Cerebellar cortex (tissue), 1 donor: ENCODE measurements around the gene PELI1.

ENCODE experiments used
- DNase-seq: peaks from one replicate; pipeline ENCODE4 v3.0.0-alpha.2; 2015; ENCODE audit warnings: low spot score

Gene PELI1, protein sequence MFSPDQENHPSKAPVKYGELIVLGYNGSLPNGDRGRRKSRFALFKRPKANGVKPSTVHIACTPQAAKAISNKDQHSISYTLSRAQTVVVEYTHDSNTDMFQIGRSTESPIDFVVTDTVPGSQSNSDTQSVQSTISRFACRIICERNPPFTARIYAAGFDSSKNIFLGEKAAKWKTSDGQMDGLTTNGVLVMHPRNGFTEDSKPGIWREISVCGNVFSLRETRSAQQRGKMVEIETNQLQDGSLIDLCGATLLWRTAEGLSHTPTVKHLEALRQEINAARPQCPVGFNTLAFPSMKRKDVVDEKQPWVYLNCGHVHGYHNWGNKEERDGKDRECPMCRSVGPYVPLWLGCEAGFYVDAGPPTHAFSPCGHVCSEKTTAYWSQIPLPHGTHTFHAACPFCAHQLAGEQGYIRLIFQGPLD

DNA sequence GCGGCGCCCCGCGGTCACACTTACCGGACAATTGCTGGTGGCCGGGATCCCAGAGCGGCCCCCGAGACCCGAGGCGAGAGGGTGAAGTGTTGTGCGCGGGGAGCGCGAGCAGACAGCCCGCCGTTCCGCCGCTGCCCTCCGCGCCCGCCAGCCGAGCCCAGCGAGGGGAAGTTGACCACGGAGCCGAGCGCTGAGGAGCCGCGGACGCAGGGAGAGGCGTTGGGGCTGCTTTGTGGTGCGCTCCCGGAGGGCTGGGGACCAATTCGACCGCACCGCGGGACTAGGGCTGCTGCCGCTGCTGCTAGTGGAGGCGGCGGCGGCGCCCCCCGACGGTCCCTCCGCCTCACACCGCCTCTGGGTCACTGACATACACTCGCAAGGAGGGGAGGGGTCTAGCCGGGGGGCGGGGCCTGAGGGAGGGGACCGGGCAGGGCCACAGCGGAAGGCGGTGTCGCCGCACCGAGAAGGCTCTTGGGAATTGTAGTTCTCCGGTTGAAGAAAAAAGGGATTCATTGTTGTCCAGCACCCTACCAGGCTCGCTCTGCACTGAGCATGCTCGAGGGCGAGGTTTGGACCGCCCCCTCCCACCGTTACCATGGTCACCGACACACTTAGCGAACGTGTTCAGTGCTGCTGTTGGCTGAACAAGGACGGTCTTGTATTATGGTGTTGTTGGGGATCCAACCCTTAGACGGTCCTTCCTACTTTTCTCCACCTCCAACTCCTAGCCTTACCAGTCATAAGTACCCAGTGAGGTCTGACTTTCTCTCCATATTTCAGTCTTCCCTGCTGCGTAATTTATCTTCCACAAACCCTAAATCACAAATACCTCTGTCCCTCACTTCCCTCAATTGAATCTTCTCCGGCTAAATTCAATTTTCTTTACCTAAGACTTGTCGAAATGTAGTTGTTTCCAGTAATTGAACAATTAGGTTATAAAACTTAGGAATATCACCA is at the start of gene PELI1:
PELI1 (minus strand) TSS at position 364 of the 957 bp plus-strand sequence. CDS start 36,110 bp downstream, outside the sequence.
- DNase-seq = peak; percentile 98

DNA sequence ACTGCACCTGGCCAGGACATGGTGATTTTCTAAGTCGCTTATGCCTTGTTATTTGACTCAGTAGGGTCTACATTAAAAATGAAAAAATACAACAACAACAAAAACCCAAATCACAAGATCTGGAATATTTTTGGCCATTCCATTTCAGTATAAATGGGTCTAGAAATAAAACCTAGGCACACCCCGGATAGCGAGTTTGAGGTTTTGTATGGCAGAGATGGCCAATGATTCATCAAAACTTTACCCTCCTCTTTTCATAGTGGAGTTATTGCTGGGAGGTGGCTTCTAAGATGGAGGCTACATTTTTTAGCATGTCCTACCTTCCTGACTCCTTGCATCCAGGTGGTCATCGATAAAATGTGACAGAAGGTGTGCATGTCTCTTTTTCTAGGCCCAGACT is 49.3 kb upstream of the PELI1 start:
- no peak for DNase-seq

DNA sequence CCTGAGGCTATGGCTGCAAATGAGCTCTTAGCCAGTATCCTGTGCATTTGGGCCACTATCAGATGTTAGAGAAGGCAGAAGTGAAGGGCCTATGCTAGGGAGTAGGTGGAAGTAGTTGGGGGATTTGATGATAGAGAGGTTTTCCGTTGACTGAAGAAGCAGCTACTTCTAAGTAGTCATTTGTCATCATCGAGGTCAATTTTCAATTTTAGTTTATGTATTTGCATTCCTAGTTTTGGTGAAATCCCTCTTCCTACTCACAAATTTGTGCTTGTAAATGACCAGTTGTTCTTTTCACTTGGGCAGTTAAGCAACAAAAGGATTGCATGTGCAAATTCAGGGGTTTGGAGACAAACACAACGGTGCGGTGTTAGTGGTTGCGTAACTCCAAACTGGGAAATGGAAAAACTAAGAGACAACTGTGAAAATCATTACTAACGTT is 48.5 kb upstream of the PELI1 start:
- no peak for DNase-seq

DNA sequence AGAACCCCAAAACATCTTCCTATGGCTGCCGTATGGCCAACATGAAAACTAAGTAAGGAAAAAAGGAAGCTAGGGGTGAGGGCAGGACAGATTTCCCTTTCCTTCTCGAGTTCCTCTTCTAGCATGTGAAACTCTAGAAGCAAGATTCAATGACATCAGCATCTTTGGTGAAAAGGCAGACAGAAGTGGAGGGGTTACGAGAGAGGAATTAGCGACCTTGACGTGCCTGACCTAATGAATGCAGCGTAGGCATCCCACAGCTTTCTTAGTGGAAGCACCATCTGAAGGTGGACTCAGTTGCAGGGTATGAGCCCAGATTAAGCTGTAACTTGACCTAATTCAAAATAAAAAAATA is 47.9 kb upstream of the PELI1 start:
- no peak for DNase-seq

DNA sequence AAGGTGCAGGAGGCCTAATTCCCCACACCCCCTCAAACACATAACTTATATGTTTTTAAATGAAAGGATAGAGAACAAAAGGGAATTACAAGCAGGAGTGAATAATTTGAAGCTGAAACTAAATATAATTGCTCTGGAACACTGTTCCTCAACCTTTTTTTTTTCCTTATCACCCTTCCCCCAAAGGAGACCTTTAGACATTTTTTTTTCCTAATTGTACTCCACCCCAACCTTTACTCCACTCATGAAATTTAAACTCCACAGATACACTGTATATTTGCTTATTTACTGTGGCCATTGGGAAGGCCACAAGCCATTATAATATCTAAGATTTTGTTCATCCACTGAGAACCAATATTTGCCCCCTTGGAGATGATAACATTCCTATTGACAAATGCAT is 45.4 kb upstream of the PELI1 start:
- DNase-seq = no peak

DNA sequence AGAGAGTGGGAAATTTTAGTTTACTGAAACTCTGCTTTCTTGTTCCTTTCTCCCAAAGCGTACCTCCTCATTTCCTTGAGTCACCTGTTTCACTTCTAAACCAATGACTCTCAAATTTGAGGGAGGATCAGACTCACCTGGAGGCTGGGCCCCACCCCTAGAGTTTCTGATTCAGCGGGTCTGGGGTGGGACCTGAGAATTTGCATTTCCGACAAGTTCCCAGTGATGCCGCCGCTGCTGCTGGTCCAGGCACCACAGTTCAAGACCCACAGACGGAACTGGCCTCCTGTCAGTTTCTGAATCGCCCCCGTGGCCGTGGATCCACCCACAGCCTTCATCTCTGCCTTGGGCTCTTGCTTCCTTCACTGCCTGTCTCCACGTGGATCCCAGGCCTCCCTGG is 44.9 kb upstream of the PELI1 start:
- no peak for DNase-seq

DNA sequence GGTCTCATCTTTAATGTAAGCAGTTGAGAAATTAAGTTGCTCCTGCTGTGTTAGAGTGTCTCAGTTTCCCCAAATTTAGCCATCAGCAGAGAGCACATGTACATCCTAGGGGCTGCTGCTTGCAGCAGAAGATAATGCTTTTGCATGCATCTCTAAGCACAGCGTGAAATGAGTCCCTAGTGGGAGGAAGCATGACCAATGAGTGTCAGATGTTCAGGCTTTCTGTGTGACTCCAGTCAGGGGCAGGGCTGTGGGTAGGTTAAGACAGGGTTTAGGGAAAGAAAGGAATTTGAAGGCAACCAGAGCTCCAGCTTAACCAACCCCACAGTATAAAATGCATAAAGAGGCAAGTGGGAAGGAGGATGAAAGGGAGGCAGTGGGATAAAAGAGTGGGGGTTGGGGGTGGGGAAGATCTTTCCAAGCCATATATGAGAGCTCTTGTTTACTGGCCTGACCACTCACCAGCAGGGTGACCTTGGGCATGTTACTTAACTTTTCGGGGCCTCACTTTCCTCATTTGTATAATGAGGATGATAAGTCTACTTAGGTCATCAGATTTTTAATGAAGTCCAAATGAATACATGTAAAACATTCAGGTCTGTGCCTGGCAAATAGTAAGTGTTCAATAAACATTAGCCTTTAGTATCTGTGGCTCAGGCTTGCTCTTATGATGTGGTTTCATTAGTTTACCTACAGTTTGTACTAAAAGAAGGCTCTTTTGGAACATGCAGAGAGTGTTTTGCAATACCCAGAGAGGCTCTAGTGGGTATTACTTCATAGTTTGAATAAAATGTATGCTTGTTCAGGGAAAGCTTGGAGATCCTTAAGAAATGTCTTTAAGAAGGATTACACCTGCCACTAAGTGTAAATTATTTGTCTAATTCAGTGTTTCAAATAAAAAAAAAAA is 42.7 kb upstream of the PELI1 start:
- no peak for DNase-seq

DNA sequence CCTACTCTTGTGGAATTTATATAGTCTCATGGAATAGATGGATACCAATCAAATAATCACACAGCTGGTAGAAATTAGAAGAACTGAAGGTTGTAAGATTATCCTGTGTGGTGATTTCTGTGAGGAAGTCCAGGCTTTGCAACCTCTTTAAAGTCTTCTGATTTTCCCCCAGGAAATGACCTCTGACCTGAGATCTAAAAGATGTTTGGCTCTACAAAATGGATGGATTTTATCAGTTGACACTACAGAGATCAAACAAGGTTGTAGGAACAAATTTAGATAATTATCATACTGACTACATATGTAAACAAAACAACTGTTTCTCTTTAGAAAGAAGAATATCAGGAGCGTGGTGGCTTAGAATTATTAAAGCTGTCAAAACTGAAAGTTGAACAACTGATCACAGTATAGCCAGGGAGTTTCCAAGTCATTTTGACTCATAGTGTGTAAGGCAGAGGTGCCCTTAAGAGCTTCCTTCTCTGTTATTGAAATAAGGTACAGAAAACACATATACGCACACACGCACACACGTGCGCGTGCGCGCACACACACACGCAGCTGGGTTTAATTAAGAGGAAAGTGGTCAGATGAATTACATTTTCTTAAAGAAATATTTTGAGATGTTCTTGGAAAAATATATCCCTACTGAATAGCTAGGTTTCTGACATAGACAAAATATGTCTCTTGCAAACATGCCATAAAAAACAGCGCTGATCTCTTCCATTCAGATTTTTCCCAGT is 35.5 kb upstream of the PELI1 start:
- DNase-seq = no peak

DNA sequence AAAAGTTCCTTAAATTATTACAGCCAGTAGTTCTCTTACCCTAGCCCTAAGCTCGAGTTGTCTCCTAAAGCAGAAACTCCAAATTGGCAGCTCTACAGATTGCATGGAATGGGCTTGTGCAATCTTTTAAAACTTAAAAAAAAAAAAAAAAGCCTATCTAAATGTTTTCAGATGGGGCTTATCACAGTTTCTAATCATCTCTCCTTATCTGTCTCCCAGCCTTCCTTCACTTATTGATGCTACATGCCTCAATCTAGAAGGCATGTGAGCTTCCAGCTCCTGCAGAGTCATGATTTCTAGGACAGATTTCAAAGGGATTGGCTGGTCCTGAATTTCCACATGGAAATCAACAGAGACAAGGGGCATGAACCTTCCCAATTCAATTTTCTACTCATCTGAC is 33.1 kb upstream of the PELI1 start:
- no peak for DNase-seq

DNA sequence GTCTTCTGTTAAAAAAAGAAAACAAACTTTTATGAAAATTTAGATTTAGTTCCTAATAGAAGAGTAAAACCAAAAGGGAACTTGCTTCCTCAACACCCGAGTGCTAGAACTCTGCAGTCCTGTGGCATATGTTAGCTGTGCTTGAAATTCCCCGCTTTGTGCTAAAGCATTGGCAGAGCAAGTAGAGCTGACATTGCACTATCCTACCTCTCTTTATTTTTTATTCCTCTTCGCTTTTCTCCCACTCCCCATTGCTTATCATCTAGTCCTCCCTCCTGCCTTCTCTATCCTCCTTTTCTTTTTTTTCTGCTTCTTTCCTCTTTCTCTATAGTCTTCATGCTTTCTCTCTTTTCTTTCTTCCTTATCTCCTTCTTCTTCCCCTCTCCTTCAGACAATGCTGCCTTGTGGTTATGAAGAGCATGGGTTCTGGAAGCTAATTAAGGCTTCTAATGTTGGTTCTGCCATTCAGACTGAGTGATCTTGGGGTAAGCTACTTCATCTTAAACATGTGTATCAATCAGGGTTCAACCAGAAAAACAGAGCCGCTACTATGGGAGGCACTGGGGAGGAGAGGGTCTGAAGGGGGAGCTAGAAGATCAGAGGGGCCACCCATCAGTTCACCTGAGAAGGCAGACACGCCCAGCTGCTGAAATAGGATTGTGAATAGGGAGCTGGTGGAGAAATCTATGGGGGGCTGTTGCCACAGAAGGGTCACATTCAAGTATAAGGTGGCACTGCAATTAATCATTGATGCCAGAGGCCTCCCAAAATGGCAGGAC is 31.4 kb upstream of the PELI1 start:
- DNase-seq = no peak

DNA sequence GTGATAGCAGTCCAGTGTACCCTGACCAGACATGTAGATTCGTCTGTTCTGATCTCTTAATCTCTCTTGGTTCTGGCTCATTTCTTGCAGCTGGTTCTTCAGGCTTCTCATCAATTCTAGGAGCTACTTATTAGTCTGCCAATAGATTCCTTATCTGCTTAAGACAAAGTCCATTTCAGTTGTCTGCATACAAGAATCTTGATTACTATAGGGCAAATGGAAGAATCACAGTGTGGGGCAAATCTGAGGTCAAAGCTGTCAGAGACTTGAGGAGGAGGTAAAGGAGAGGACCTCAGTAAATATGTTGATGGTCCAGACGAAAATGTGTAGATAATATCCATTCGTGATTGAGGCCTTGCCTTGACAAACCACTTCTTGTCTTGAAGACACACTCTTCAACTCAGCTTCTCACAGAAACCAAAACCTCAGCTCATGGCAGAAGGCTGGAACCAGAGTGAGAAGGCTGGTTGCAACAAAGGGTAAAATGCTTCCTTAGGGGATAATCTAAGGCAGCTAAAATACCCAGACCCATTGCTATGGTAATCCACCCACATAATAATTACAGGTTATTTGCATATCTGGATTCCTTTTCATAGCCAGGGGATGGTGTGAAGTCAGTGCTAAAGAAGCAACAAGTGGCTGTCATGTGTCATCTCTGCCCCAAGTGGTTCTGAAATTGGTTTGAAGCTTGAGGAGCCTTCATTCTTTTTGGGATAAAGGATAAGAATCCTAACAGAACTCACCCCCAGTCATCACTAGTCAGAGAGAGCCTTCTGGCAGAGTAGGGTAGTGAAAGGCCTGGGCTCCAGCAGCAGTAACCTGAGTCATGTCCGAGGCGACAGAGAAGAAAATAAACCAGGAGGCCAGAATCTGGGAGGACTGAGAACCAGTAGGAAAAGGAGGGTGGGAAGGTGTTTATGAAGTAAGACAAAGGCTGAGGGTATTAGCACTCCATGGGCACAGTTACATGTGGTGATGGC is 29.2 kb upstream of the PELI1 start:
- no peak for DNase-seq

DNA sequence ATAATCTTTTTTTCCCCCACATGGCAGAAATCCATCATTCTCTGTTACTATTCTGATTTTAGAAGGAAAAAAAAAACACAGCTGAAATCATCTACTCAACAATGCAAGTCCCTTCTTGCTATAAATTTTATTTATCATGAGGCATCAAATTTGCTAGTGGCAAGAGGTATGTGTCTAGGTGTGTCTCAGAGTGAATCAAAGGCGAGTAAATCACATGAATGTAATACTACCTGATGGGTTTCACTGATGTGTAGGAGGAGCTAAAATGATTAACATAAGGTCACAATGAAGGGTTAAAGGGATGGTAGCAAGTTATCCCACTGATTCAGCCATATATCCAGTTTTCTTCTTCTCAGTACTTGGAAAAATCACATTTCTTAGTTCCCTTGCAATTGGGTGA is 24.5 kb upstream of the PELI1 start:
- DNase-seq = no peak

DNA sequence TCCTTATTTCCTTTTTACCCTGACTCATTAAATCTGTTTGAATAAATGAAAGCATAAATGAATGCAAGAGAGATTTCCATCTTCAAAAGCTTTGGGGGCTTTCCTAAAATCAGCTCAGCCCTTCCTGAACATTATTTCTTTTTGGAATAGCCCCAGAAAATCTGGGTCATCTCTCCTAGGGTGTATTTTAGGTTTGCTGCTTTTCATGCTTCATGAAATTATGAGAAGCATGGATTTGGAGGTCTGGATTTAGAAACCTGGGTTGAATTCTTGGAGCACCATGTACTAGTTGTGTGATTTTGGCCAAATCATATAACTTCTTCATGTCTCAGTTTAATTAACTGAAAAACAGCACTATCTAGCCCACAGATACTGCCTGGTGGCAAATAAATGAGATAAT is 24.0 kb upstream of the PELI1 start:
- peak; percentile 85 for DNase-seq

DNA sequence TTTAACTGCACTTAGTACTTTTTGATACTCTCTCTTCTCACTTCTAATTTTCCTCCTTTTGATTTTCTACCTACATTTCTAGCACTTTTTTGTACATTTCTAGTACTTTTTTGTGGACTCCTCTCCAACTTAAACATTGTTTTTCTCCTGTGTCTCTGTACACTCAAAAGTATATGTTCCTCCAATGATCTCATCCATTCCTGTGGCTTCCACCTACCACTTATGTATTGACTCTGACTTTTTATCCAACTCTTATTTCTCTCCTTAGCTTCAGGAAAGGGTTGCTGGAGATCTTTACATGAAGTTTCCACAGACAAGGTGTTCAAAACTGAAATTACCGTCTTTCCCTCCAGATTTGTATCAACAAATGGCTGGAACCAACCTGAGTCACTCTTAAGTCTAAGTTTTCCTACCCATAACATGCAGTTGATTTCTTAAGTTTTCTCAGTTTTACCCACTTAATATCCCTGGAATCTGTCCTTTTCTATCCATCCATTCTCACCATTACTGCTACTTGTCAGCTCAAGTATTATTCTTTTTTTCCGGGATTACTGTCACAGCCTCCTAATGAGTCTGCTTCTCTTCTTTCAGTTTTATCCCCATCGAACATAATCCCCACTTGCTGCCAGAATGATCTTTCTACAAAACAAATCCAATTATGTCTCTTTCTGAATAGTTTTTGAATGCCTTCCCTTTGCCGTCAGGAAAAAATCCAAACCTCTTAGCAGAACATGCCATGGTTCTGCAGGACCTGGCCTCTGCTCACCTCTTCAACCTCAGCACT is 22.6 kb upstream of the PELI1 start:
- peak; percentile 21 for DNase-seq

DNA sequence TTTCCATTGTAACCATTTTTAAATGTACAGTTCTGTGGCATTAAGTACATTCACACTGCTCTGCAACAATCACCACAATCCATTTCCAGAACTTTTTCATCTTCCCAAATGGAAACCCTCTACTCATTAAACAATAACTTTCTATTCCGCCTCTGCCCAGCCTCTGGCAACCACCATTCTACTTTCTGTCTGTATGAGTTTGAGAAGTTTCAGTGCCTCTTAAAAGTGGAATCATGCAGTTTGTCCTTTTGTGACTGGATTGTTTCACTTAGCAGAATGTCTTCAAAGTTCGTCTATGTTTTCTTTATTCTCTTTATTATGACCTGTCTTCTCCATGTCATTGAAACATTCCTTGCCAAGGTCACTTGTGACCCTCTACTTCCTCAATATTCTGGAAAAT is 22.0 kb upstream of the PELI1 start:
- no peak for DNase-seq

DNA sequence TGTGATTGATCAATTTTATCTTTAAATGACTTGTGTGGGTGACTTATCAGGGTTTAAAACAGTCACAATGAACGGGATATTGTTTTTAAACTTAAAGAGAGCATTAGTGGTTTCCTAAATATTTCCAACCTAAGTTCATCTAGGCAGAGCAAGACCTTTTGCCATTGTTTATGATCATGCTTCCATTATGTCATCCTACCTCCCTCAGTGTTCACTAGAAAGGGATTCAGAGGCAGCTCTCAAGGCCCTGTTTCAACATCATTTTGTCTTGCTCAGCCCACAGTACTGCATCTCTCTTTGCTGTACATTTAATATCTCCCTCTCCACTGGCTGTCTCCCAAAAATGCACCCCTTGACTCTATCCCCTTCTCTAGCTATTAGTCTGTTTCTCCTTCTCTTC is 21.5 kb upstream of the PELI1 start:
- DNase-seq = no peak

DNA sequence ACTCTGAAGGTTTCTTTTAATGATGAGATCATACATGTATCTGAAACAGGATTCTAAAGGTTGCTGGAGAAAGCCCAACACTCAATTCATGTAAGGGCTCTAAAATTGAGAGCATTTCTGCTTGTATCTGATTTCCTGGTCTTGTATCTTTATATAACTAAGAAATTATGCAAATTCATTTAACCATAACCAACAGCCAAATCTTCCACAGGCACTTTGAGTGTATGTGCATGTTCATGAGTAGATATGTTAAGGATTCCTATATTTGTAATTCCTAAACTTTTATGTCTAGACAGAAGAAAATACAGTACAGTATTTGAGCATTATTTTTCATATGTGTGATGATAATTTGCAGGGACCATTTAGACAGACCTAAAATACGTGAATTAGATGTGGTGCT is 20.4 kb upstream of the PELI1 start:
- no peak for DNase-seq

DNA sequence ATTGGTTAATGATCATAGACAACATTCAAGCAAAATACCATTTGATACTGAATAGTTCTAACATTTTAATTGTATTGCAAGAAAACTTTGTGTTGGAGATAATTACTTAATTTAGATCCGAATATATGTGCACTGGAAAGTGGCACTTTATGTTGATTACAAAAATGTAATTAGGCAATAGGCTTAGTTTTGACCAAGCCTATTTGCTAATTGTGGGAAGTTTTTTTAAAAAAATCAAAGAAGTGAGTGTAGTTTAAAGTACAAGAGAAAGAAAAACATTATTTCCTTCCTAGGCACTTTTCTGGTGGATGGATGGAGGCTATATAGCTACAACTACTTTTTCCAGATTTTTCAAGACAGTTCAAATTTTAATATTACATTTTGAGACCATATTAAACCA is 18.3 kb upstream of the PELI1 start:
- no peak for DNase-seq
